AG04449 (cell line): ENCODE measurements around the gene ZMYM4.

Source experiments
- CTCF ChIA-PET: fragments of 350-600 bp; formaldehyde crosslinking; extraction: SDS; loops from one replicate; lab custom pipeline; 2021; ENCODE audit warnings: antibody characterized with exemption; lab: Yijun Ruan, JAX
- POLR2A ChIA-PET: fragments of 400-600, 350-600 bp; formaldehyde crosslinking; extraction: SDS; loops from one replicate; lab custom pipeline; 2020; ENCODE audit warnings: antibody characterized with exemption, inconsistent platforms; lab: Yijun Ruan, JAX
- DNase-seq: peaks from one replicate; pipeline ENCODE4 v3.0.0-alpha.2; 2010; ENCODE audit warnings: low read depth, low spot score
- H3K4me3 ChIP-seq: 2 replicates; pipeline ENCODE4 v1.5.1; 2011; ENCODE audit warnings: low read depth, mild to moderate bottlenecking, control low read depth, low read length
- CTCF ChIP-seq: IDR thresholded peaks from one replicate; pipeline ENCODE4 v1.5.1; 2011; ENCODE audit warnings: mild to moderate bottlenecking, moderate library complexity, low read length, control low read depth, inconsistent platforms; ENCODE audit not compliant: insufficient read depth; ENCODE audit errors: missing control alignments

The ZMYM4 gene

GRCh38 chr1:35269989-35270289, 1.4 kb downstream of the ZMYM4 start:
- CTCF ChIA-PET = no interaction called here
- POLR2A ChIA-PET = no interaction called here
- H3K4me3 ChIP-seq = peak overlapping the region; percentile 86
- DNase-seq = no peak
- TF ChIP-seq CTCF = no peak

GRCh38 chr1:35270836-35271235, 2.3 kb downstream of the ZMYM4 start:
- TF ChIP-seq CTCF = no peak
- no peak overlapping the region for H3K4me3 ChIP-seq
- ChIA-PET CTCF (no interaction called here), POLR2A (no interaction called here)
- no peak for DNase-seq

GRCh38 chr1:35274197-35274596, 5.7 kb downstream of the ZMYM4 start:
- POLR2A ChIA-PET = no interaction called here
- CTCF ChIA-PET = no interaction called here

GRCh38 chr1:35278886-35279554, 10.5 kb downstream of the ZMYM4 start:
- no peak for TF ChIP-seq CTCF
- POLR2A ChIA-PET = no interaction called here
- no peak for DNase-seq
- H3K4me3 ChIP-seq = no peak overlapping the region
- CTCF ChIA-PET = no interaction called here

More at GRCh38 chr1:35274197-35274596, 5.7 kb downstream of the ZMYM4 start:
- no peak for DNase-seq
- no peak overlapping the region for H3K4me3 ChIP-seq
- TF ChIP-seq CTCF = no peak

- no peak for TF ChIP-seq CTCF
- POLR2A ChIA-PET = no interaction called here
- DNase-seq = no peak
- CTCF ChIA-PET = no interaction called here
- no peak overlapping the region for H3K4me3 ChIP-seq
Observed at GRCh38 chr1:35279555-35279904, 11.0 kb downstream of the ZMYM4 start.

- no peak for DNase-seq
- ChIA-PET CTCF (no interaction called here), POLR2A (no interaction called here)
- H3K4me3 ChIP-seq = no peak overlapping the region
- no peak for TF ChIP-seq CTCF
Observed at GRCh38 chr1:35280006-35280405, 11.5 kb downstream of the ZMYM4 start.
